ENCODE measurements around the gene OXA1L.
"Not testable (repeated sequence)": the region's sequence is repeated elsewhere in the genome, so short reads cannot be mapped to it uniquely, and the experiment has no call there.

OXA1L gene

DNA sequence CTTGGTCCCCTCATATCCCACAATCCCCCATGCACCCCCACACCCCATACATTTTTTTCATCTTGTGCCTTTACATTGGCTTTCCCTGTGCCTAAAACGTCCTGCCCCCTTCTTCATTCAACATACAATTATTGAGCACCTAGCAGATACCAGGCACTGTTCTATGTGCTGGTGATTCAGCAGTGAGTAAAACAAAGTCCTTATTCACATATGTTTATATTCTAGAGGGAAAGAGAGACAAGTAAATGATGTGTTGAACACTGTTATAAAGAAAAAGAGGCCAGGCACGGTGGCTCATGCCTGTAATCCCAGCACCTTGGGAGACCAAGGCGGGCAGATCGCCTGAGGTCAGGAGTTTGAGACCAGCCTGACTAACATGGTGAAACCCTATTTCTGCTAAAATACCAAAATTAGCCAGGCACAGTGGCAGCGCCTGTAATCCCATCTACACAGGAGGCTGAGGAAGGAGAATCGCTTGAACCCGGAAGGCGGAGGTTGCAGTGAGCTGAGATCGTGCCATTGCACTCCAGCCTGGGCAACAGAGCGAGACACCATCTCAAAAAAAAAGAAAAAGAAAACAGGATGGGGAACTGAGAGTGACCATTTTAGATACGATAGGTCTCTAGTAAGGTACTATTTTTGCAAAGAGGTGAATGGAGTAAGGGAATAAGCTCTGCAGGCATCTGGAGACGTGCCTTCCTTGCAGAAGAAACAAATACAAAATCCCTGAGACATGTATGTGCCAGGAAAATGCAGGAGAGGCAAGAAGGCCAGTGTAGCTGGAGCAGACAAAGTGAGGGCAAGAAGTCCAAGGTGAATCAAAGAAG is 36.6 kb downstream of the OXA1L start:
- no peak for DNase-seq

DNA sequence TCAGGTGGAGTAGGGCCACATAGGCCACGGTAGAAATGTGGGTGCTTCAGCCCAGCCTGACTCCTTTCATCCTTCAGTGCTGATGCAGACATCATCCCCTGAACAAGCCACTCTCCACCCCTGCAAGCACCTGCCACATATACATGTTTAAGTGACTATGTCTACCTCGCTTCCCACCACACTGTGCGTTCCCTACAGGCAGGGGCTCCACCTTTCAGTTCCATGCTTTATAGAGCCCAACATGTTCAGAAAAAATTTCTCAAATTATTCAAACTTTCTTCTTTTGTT is 37.1 kb downstream of the OXA1L start:
- DNase-seq = no peak

DNA sequence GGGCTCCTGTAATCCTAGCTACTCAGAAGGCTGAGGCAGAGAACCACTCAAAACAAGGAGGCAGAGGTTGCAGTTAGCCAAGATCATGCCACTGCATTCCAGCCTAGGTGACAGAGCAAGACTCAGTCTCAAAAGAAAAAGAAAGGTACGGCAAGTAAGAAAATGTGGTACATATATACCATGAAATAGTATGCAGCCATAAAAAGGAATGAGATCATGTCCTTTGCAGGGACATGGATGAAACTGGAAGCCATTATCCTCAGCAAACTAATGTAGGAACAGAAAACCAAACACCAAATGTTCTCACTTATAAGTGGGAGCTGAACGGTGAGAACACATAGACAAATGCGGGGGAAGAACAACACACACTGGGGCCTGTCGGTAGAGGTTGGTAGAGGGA is 38.7 kb downstream of the OXA1L start:
- not testable (repeated sequence) for DNase-seq

DNA sequence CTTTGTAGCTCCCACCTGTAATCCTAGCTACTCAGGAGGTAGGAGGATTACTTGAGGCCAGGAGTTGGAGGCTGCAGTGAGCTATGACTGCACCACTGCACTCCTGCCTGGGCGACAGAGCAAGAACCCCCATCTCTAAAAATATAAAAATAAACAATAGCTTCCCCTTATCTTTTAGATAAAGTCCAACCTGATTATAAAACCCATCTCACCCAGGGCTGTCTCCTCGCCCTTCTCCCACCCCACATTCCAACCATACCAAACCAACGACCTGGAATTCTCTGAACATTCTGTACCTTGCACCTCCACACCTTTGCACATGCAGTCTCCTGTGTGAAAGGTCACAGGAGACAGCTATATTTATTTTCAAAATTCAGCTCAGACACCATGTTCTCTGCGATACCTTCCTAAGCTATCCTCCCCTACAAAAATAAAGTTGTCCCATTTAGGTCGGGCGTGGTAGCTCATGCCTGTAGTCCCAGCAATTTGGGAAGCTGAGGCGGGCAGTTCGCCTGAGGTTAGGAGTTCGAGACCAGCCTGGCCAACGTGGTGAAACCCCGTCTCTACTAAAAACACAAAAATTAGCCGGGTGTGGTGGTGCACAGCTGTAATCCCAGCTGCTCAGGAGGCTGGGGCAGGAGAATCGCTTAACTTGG is 41.1 kb downstream of the OXA1L start:
- no peak for DNase-seq

DNA sequence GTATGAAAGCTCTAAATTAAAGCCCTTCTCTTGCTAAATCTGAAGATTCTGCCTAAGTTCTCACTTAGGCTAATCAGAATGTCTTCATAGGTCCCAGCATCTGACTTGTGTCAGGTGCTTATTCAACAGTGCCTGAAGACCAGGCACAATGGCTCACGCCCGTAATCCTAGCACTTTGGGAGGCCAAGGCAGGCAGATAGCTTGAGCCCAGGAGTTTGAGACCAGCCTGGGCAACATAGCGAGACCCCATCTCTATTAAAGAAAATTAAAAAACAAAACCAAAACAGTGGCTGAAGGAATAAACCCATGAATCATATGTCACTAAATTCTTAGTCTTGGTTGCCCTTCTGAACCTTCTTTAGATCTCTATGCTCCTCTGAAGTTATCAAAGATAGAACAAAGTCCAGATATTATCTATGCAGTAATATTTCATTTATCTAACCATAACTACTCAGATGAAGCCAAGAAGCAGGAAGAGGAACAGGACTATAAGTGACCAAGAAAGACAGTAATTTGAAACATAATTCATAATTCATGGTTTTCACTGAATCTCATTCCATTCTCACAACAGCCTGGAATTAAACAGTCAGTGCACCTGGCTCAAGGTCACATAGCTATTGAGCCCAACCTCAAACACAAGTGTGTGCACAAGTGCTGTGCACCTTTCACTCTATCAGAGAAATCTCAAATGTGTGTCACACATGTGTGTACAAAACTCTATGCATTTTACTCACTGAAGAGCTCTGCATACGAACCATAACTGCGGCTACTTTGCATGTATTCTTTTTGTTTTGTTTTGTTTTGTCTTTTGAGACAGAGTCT is 42.1 kb downstream of the OXA1L start:
- DNase-seq = no peak

DNA sequence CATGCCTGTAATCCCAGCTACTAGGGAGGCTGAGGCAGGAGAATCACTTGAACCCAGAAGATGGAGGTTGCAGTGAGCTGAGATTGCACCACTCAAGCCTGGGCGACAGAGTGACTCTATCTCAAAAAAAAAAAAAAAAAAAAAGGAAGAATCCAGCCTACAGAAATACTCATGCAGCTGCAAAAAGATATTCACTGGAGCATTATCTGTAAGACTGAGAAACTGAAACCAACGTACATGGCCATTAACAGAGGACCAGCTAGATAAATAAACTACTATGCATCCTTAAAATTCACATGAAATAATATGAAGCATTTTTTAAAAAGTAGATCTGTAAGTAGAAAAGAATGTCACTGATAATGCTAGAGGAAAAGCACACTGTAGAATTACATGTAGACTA is 45.2 kb downstream of the OXA1L start:
- DNase-seq = no peak

DNA sequence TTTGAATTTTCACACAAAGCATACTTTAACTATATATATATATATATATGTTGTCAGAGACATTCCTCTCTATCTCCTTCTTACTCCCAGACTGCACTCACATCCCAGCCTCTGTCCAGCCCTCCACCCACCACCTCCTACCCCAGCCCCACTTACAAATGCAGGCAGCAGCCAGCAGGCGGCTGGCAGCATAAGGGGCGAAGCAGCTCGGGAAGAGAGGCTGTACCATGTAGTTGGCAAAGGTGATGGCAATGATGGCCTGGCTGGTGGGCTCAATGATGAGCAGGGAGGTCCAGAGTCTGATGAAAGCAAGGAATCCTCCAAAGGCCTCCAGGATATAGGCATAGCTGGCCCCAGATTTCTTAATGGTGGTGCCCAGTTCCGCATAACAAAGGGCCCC is 46.3 kb downstream of the OXA1L start:
- DNase-seq = no peak

DNA sequence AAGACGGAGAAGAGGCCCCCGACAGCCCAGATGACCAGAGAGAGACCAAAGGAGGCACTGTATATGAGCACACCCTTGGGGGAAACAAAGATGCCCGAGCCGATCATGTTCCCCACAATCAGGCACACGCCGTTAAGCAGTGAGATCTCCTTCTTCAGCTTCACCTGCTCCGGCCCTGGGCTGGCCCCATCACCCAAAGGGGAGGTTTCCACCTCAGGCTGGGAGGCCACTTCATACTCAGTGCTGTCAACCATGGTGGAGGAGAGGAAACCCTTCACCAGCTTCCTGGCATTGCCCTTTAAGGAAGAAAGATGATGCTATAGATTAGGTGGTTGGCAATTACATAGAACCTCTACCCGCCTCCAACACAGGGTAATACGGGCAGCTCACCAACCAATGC is 46.7 kb downstream of the OXA1L start:
- no peak for DNase-seq

DNA sequence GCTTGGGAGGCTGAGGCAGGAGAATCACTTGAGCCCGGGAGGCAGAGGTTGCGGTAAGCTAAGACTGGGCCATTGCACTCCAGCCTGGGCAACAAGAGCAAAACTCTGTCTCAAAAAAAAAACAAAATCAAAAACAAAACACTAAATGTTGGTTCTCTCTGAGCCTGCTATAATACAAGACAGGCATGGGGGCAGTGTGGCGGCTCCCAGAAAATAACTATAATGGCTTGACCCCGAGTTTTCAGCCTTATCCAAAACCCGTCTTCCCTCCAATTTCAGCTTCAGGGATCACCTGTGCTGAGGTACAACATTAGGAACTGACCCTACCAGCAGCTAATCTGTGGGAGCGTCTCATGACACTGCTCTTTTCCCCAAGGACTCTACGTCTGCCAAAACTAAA is 47.9 kb downstream of the OXA1L start:
- no peak for DNase-seq

DNA sequence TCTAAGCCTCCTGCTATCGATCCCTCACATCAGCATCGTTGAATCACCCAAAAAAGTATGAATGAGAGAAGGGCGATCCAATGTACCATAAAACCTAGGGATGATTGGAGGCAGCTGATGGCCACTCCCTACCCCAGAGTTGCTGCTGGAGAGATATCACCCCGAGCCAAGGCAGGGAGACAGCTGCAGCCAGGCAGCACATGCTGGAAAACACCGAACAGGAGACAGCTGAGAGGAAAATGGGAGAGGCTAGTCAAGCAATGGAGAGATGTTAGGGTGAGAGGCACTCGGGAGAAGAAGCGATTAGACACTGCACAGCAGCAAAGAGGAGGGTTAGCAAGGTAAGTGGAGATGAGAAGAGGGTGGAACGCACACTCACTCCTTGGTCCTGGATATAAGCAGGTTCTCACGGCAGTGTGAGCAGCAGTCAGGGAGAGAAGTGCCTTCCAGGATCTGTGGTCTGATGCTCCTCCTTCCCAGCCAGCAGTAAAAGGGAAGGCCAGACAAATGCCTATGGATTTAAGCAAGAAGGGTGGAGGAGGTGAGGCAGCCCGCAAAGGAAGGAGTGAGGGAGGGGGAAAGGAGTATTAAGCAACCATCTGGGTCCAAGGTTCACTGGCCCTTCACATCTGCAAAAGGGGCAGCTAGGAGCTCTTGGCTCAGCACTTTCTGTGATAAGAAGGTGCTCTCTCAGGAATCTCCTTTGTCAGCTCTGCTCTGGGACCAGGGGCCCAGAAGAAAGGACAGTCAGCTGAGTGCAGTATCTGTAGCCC is 48.6 kb downstream of the OXA1L start, which contains the start of gene SLC7A7:
SLC7A7 (minus strand) TSS at position 495 of the 773 bp plus-strand sequence. CDS start 2,037 bp downstream, outside the sequence.
- DNase-seq = no peak

DNA sequence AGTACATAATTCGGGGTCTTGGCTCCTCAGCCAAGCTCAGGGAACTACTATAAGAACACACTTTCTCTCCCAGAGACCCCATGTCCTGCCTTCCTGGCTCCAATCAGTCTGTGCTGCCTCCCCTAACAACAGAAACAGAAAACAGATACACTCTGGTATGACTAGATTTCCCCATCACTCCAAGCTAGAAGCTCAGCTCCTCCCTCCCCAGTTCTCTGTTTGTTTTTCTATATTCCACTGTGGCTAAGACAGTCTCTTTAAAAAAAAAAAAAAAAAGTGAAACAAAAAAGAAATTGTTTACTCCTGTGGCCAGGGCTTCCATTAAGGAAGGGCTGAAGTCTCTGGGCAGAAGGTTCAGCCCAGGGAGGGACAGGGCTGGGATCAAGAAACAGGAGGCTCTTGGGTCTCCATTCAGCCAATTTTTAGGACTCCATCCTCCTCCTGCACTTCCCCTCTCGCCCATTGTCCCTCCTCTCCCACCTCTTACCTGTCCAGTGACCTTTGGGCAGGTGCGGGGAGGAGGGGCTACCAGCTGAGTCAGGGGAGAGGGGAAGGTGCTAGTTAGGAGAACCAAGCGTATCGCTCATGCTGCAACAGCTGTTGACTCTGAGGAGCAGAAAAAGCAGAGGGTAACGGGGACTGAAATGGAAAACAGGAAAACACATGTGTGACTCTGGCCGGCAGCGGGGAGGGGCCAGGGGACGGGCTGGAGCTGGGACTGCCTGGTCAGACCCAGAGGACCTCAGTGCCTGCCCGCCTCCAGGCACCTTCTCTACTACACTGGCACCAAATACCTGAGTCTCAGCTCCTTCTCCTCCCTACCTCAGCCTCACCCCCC is 52.9 kb downstream of the OXA1L start:
- DNase-seq = peak in 1 of 3 experiments; percentile 15

DNA sequence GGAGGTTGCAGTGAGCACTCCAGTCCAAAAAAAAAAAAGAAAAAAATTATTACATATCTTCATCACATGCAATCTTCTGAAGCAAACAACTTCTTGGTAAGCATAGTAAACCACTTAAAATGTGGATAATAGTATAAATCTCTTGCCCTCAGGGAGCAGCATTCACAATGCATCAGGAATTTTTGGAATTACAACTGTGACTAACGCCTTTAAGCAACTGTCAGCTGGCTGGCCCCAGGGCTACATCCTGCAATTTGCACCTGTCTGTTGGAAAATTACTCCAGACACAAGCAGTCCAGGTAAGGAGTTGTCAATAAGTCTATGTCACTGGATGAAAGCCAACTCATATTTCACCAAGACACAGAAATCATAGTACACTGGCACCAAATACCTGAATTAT is 54.2 kb downstream of the OXA1L start:
- DNase-seq = peak in 2 of 3 experiments; percentile 62 to 87

DNA sequence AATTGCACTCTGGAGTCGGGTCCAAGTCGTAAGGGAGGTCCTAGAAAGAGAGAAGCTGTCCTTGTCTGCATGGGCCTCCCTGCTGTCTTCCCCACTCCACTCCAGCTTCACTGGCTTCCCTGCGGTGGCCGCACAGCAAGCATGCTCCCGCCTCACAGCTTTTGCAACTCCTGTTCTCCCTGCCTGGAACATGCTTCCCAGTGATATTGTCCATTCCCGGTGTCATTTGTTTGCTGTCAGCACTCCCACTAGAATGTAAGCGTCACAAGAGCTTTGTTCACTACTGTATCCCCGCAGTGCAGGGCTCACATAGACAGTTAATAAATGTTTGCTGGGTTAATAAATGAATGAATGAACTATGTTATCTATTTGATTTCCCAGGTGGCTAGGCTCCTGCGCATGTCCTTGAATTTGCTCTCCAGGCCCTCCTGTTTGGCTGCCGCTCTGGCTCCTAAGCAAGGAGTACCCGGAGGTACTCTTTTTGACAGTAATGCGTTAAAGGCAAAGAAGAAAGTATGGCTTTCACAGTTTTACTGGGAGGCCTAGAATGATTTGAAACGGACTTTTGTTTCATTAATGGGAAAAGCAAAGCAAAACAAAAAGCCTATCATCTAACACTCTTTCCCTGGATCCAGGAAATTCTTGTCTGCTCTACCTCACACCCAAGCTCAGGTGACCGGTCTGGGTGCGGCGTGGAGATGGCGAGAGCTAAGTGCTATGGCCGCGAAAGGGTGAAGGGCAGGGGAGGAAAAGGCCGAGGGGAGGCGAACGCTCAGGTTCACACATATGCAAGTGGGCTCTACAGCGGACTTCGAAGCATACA is 54.9 kb downstream of the OXA1L start:
- DNase-seq = peak in 2 of 3 experiments; percentile 70 to 87

DNA sequence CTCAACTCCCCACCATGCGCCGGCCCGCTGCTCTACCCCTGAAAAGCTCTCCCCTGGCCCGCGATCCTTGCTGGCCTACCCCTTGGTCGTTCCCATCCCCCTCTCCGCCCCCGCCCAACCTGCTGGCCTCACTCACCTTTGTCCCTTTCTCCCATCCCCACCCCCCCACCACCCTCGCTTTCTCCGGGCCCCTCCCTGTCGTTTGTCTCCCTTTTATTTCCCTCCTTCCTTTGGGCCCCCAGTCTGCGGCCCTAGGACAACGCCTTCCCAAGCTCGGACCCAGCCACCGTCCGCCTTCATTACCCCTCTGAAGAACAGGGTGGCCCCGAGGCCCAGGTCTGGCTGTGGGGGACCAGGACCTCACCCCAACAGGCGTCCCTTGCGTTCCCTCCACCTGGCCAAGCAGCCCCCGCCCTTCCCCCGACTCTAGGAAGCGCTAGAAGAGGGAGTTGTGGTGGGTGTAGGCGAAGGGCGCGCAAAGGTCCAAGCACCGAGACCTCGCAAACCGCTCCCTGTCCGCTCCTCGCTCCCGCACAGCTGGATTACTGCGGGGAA is 55.6 kb downstream of the OXA1L start:
- no peak for DNase-seq
